Measurements from ENCODE around the gene ITFG1.

Gene ITFG1

GRCh38 chr16:47426806-47427205 lies 34.1 kb downstream of the ITFG1 start:
- H3K27ac Mint-ChIP-seq: no peak overlapping the region
- H3K36me3 Mint-ChIP-seq (ENCODE audit: insufficient read depth): peaks cover 35% of the 10 kb centered on the region
- H3K4me1 Mint-ChIP-seq (ENCODE audit: low read depth in 2 of 2): peaks cover 0 to 2% of the 10 kb centered on the region in 2 donors
- H3K9me3 Mint-ChIP-seq: no peaks in the 10 kb centered on the region
- H3K27me3 Mint-ChIP-seq: no peaks in the 10 kb centered on the region
- no peak overlapping the region for H3K4me3 Mint-ChIP-seq
- no peak for ATAC-seq (replicated peaks)
- no peak for DNase-seq

DNA sequence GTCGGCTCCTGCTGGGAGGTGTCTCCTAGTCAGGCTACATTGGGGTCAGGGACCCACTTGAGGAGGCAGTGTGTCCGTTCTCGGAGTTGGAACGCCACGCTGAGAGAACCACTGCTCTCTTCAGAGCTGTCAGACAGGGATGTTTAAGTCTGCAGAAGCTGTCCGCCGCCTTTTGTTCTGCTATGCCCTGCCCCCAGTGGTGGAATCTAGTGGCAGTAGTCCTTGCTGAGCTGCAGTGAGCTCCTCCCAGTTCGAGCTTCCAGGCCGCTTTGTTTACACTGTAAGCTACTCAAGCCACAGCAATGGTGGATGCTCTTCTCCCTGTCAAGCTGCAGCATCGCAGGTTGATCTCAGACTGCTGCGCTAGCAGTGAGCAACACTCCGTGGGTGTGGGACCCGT lies 36.0 kb downstream of the ITFG1 start:
- Mint-ChIP-seq H3K27me3 (no peaks in the 10 kb centered on the region), H3K36me3 (ENCODE audit: insufficient read depth) (peaks cover 39% of the 10 kb centered on the region), H3K27ac (no peak overlapping the region), H3K4me3 (no peak overlapping the region), H3K4me1 (ENCODE audit: low read depth in 2 of 2) (peaks cover 0 to 2% of the 10 kb centered on the region in 2 donors), H3K9me3 (no peaks in the 10 kb centered on the region)
- ATAC-seq (replicated peaks) (no peak), DNase-seq (no peak)

- no peak for ATAC-seq (replicated peaks)
- H3K9me3 Mint-ChIP-seq: no peaks in the 10 kb centered on the region
- DNase-seq: no peak
- no peaks in the 10 kb centered on the region for H3K27me3 Mint-ChIP-seq
- peaks cover 5% of the 10 kb centered on the region for H3K36me3 Mint-ChIP-seq (ENCODE audit: insufficient read depth)
- no peak overlapping the region for H3K27ac Mint-ChIP-seq
- H3K4me3 Mint-ChIP-seq: no peak overlapping the region
- H3K4me1 Mint-ChIP-seq (ENCODE audit: low read depth in 2 of 2): peaks cover 8 to 13% of the 10 kb centered on the region in 2 donors
Measured at GRCh38 chr16:47416869-47417268, 44.0 kb downstream of the ITFG1 start.

DNA sequence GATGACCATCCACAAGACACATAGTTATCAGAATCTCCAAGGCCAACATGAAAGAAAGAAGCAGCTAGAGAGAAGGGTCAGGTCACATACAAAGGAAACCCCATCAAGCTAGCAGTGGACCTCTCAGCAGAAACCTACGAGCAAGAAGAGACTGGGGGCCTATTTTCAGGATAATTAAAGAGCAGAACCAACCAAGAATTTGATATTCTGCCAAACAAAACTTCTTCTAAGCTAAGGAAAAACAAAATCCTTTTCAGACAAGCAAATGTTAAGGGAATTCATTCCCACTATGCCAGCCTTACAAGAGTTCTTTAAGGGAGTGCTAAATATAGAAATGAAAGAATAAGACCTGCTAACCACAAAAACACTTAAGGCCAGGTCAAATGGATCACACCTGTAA lies 47.8 kb downstream of the ITFG1 start:
- Mint-ChIP-seq H3K4me3 (no peak overlapping the region), H3K4me1 (ENCODE audit: low read depth in 2 of 2) (peaks cover 21 to 23% of the 10 kb centered on the region in 2 donors), H3K36me3 (ENCODE audit: insufficient read depth) (peaks cover 10% of the 10 kb centered on the region), H3K9me3 (no peaks in the 10 kb centered on the region), H3K27ac (peak overlapping the region; percentile 80 to 81), H3K27me3 (no peaks in the 10 kb centered on the region)
- ATAC-seq (replicated peaks) (no peak), DNase-seq (no peak)

- Mint-ChIP-seq H3K27ac (no peak overlapping the region), H3K9me3 (no peaks in the 10 kb centered on the region), H3K36me3 (ENCODE audit: insufficient read depth) (peaks cover 10% of the 10 kb centered on the region), H3K4me3 (no peak overlapping the region), H3K27me3 (no peaks in the 10 kb centered on the region), H3K4me1 (ENCODE audit: low read depth in 2 of 2) (peaks cover 23% of the 10 kb centered on the region in 2 donors)
- DNase-seq (no peak), ATAC-seq (replicated peaks) (no peak)
Measured at GRCh38 chr16:47408491-47408890, 52.4 kb downstream of the ITFG1 start.

GRCh38 chr16:47395733-47396498 lies 64.9 kb downstream of the ITFG1 start:
- H3K36me3 Mint-ChIP-seq (ENCODE audit: insufficient read depth): peaks cover 3% of the 10 kb centered on the region
- ATAC-seq (replicated peaks): no peak
- peaks cover 13 to 29% of the 10 kb centered on the region in 2 donors for H3K4me1 Mint-ChIP-seq (ENCODE audit: low read depth in 2 of 2)
- DNase-seq: no peak
- peak overlapping the region in 1 of 2 donors; percentile 7 for H3K27ac Mint-ChIP-seq
- no peaks in the 10 kb centered on the region for H3K9me3 Mint-ChIP-seq
- H3K4me3 Mint-ChIP-seq: no peak overlapping the region
- H3K27me3 Mint-ChIP-seq: no peaks in the 10 kb centered on the region

- no peak for ATAC-seq (replicated peaks)
- no peak overlapping the region for H3K4me3 Mint-ChIP-seq
- H3K27me3 Mint-ChIP-seq: no peaks in the 10 kb centered on the region
- H3K36me3 Mint-ChIP-seq (ENCODE audit: insufficient read depth): peaks cover 3% of the 10 kb centered on the region
- H3K4me1 Mint-ChIP-seq (ENCODE audit: low read depth in 2 of 2): peaks cover 8 to 23% of the 10 kb centered on the region in 2 donors
- no peaks in the 10 kb centered on the region for H3K9me3 Mint-ChIP-seq
- DNase-seq: no peak
- H3K27ac Mint-ChIP-seq: peak overlapping the region in 1 of 2 donors; percentile 9
Measured at GRCh38 chr16:47392081-47392480, 68.8 kb downstream of the ITFG1 start.

DNA sequence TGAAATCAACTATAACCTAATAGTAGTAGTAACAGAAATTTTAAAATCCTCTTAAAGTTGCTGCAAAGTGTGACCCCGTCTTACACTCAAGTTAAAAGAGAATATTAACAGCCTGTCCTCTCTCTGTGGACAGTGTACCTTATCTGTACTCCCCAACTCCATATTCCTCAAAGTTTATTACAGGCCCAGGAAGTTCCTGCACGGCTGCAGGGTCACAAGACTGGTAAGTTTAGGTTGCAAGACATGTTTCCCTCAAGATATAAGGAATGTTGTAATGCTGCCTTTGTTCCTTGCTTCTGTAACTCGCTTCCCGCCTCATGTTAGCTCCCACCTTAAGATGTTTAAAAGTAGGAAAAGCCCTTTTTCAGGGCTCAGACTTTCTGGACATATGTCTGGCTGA lies 72.2 kb downstream of the ITFG1 start:
- peaks cover 14 to 15% of the 10 kb centered on the region in 2 donors for H3K4me1 Mint-ChIP-seq (ENCODE audit: low read depth in 2 of 2)
- no peaks in the 10 kb centered on the region for H3K9me3 Mint-ChIP-seq
- no peaks in the 10 kb centered on the region for H3K36me3 Mint-ChIP-seq (ENCODE audit: insufficient read depth)
- H3K4me3 Mint-ChIP-seq: no peak overlapping the region
- ATAC-seq (replicated peaks): no peak
- no peaks in the 10 kb centered on the region for H3K27me3 Mint-ChIP-seq
- DNase-seq: no peak
- no peak overlapping the region for H3K27ac Mint-ChIP-seq

DNA sequence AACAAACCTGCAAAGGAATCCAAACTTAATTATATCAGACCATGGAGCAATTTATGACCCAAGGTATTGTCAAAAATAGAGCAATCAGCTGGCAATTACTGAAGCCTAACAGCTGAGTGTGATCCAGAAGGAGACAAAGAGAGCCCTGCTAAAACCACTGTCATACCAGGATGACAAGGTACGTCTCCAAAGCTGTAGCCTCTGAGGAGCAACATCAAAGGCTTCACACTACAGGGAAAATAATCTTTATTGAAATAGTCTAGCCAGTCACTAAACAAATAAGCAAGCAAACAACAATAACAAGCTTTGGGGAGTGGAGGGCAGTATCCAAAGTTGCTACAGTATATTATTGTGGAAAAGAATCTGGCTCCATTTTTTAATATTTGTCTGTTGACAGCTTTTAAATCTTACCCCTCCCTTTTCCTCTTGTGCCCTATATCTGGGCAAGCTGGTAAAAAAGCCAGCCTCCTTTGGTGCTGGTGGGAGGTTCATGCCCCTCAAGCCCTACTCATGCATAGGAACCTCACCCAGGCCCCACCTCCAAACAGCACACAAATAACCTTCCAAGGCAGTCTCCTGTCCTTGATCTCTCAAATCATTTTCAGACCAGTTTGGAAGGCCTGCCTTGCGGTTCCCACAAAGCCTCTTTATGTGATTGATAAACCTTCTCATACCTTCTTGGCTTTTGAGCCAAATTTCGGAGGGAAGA lies 73.7 kb downstream of the ITFG1 start:
- H3K4me1 Mint-ChIP-seq (ENCODE audit: low read depth in 2 of 2): peaks cover 3 to 9% of the 10 kb centered on the region in 2 donors
- no peaks in the 10 kb centered on the region for H3K9me3 Mint-ChIP-seq

GRCh38 chr16:47386201-47386718 lies 74.6 kb downstream of the ITFG1 start:
- Mint-ChIP-seq H3K36me3 (ENCODE audit: insufficient read depth) (no peaks in the 10 kb centered on the region), H3K4me3 (no peak overlapping the region), H3K9me3 (no peaks in the 10 kb centered on the region), H3K27ac (no peak overlapping the region), H3K27me3 (no peaks in the 10 kb centered on the region), H3K4me1 (ENCODE audit: low read depth in 2 of 2) (peaks cover 0 to 6% of the 10 kb centered on the region in 2 donors)
- ATAC-seq (replicated peaks) (no peak), DNase-seq (no peak)

More for the DNA sequence above, 73.7 kb downstream of the ITFG1 start:
- Mint-ChIP-seq H3K36me3 (ENCODE audit: insufficient read depth) (no peaks in the 10 kb centered on the region), H3K4me3 (no peak overlapping the region), H3K27ac (no peak overlapping the region), H3K27me3 (no peaks in the 10 kb centered on the region)
- ATAC-seq (replicated peaks) (no peak), DNase-seq (no peak)

GRCh38 chr16:47382362-47382761 lies 78.5 kb downstream of the ITFG1 start:
- ATAC-seq (replicated peaks): no peak
- H3K4me1 Mint-ChIP-seq (ENCODE audit: low read depth in 2 of 2): peaks cover 0 to 6% of the 10 kb centered on the region in 2 donors
- H3K27ac Mint-ChIP-seq: no peak overlapping the region
- no peak for DNase-seq
- H3K4me3 Mint-ChIP-seq: no peak overlapping the region
- H3K27me3 Mint-ChIP-seq: no peaks in the 10 kb centered on the region
- H3K36me3 Mint-ChIP-seq (ENCODE audit: insufficient read depth): no peaks in the 10 kb centered on the region
- no peaks in the 10 kb centered on the region for H3K9me3 Mint-ChIP-seq

DNA sequence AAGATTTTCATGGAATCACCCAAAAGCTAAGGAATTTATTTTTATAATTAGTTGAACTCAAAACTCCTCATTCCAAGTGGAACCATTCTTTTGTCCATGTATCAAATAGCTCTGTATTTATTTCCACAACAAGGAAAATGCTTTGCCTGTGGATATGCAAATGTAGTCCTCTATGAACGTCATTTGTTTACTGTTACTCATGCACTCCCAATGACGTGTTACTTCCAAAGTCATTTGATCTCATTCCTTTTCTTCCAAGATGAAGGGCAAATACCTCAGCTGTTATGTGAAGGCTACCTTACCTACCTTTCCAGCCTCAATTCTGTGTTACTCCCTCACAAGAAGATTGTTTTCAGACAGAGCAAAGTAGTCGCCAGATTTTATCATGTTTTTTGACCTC lies 83.7 kb downstream of the ITFG1 start:
- peaks cover 6% of the 10 kb centered on the region for H3K36me3 Mint-ChIP-seq (ENCODE audit: insufficient read depth)
- ATAC-seq (replicated peaks) (no peak), DNase-seq (no peak)
- no peaks in the 10 kb centered on the region for H3K9me3 Mint-ChIP-seq
- H3K27ac Mint-ChIP-seq: no peak overlapping the region
- H3K4me1 Mint-ChIP-seq (ENCODE audit: low read depth in 2 of 2): no peaks in the 10 kb centered on the region
- H3K4me3 Mint-ChIP-seq: no peak overlapping the region
- no peaks in the 10 kb centered on the region for H3K27me3 Mint-ChIP-seq

GRCh38 chr16:47375423-47375822 lies 85.4 kb downstream of the ITFG1 start:
- ATAC-seq (replicated peaks) (no peak), DNase-seq (no peak)
- Mint-ChIP-seq H3K27ac (no peak overlapping the region), H3K36me3 (ENCODE audit: insufficient read depth) (peaks cover 12% of the 10 kb centered on the region), H3K9me3 (no peaks in the 10 kb centered on the region), H3K27me3 (no peaks in the 10 kb centered on the region), H3K4me1 (ENCODE audit: low read depth in 2 of 2) (no peaks in the 10 kb centered on the region), H3K4me3 (no peak overlapping the region)

GRCh38 chr16:47374629-47375028 lies 86.2 kb downstream of the ITFG1 start:
- no peaks in the 10 kb centered on the region for H3K27me3 Mint-ChIP-seq
- H3K27ac Mint-ChIP-seq: no peak overlapping the region
- no peak for ATAC-seq (replicated peaks)
- H3K4me3 Mint-ChIP-seq: no peak overlapping the region
- no peaks in the 10 kb centered on the region for H3K4me1 Mint-ChIP-seq (ENCODE audit: low read depth in 2 of 2)
- no peak for DNase-seq
- peaks cover 12% of the 10 kb centered on the region for H3K36me3 Mint-ChIP-seq (ENCODE audit: insufficient read depth)
- no peaks in the 10 kb centered on the region for H3K9me3 Mint-ChIP-seq

Measured in effector memory CD8-positive, alpha-beta T cell (primary cell).